DND-41 (cell line): Measurements from ENCODE around the gene RAMP1.

Experiments
- EZH2 ChIP-seq: IDR thresholded peaks from 3 replicates; pipeline ENCODE4 v1.6.1; 2012; ENCODE audit warnings: borderline replicate concordance, low read depth, mild to moderate bottlenecking, moderate library complexity, low read length, inconsistent platforms; ENCODE audit not compliant: severe bottlenecking
- TF ChIP-seq, protein P1 (sequence below): IDR thresholded peaks from 2 replicates; pipeline ENCODE4 v1.5.1; 2012; ENCODE audit warnings: borderline replicate concordance, low read length, moderate library complexity, mild to moderate bottlenecking; ENCODE audit not compliant: poor library complexity, severe bottlenecking; ENCODE audit errors: extremely low read depth

DNA sequence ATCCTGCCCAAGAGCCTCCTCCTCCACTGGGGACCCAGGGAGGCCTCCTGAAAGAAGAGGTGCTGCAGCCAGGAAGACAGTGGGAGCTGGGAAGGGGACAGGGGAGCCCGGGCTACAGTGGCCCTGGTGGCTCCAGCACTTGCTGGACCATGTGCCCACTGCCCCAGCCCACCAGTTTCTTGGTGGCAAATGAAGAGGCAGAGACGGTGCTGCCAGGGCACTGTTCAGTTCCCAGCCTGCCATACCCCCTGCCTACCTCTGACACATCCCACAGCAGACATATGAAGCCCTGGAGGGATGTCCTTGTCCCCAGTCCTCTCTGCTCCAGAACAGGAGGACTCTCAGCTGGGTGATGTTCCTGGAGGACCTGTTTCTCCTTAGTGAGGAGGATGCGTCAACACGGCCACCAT lies 3.7 kb downstream of the RAMP1 start:
- TF ChIP-seq, protein P1, sequence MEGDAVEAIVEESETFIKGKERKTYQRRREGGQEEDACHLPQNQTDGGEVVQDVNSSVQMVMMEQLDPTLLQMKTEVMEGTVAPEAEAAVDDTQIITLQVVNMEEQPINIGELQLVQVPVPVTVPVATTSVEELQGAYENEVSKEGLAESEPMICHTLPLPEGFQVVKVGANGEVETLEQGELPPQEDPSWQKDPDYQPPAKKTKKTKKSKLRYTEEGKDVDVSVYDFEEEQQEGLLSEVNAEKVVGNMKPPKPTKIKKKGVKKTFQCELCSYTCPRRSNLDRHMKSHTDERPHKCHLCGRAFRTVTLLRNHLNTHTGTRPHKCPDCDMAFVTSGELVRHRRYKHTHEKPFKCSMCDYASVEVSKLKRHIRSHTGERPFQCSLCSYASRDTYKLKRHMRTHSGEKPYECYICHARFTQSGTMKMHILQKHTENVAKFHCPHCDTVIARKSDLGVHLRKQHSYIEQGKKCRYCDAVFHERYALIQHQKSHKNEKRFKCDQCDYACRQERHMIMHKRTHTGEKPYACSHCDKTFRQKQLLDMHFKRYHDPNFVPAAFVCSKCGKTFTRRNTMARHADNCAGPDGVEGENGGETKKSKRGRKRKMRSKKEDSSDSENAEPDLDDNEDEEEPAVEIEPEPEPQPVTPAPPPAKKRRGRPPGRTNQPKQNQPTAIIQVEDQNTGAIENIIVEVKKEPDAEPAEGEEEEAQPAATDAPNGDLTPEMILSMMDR: no peak
- no peak for TF ChIP-seq EZH2
